Suprapubic skin (tissue), 4 donors: ENCODE data around the gene HIF1A.

Source experiments
- EP300 ChIP-seq: sonication (generic); formaldehyde crosslinking; IDR thresholded peaks from one replicate; pipeline ENCODE4 v1.6.1; 2017; ENCODE audit warnings: antibody characterized with exemption
- POLR2A ChIP-seq, 2 donors: fragments of 450-650 bp; IDR thresholded peaks; one replicate each; pipeline ENCODE4 v1.6.1; 2017; ENCODE audit warnings: antibody characterized with exemption in 2 of 2, mild to moderate bottlenecking in 2 of 2, moderate library complexity in 2 of 2
- POLR2AphosphoS5 ChIP-seq, 3 donors: sonication (generic); formaldehyde crosslinking; IDR thresholded peaks; one replicate each; pipeline ENCODE4 v1.6.1; 2017; ENCODE audit warnings: antibody characterized with exemption in 3 of 3
- TF ChIP-seq, protein P1 (sequence below), 2 donors: fragments of 200-600 bp in 1 of 2; fragments of 450-650 bp in 1 of 2; sonication (generic) in 1 of 2; IDR thresholded peaks; one replicate each; pipeline ENCODE4 v1.5.1; 2016 to 2019; ENCODE audit warnings: antibody characterized with exemption in 2 of 2, mild to moderate bottlenecking in 1 of 2, moderate library complexity in 1 of 2

DNA sequence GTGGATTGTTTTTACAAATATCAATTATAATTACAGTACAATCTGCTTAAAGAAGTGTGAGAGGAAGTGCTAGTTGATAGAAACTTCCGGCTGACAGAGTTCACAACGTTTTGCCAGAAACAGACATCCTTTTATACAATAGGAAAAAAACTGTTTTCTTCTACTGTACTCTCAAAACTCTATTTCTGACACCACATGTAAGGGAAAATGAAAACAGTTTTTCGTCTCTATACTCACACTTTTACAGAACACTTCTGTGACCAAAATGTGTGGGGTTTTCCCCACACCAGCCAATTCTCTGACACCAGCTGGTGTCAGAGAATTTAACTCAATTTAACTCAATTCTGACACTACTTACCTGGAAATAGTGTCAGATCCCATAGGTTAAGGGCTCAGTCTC lies 24.2 kb upstream of the HIF1A start:
- TF ChIP-seq, protein P1, sequence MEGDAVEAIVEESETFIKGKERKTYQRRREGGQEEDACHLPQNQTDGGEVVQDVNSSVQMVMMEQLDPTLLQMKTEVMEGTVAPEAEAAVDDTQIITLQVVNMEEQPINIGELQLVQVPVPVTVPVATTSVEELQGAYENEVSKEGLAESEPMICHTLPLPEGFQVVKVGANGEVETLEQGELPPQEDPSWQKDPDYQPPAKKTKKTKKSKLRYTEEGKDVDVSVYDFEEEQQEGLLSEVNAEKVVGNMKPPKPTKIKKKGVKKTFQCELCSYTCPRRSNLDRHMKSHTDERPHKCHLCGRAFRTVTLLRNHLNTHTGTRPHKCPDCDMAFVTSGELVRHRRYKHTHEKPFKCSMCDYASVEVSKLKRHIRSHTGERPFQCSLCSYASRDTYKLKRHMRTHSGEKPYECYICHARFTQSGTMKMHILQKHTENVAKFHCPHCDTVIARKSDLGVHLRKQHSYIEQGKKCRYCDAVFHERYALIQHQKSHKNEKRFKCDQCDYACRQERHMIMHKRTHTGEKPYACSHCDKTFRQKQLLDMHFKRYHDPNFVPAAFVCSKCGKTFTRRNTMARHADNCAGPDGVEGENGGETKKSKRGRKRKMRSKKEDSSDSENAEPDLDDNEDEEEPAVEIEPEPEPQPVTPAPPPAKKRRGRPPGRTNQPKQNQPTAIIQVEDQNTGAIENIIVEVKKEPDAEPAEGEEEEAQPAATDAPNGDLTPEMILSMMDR (IDR thresholded peaks at IDR 0.05): no peak
- TF ChIP-seq POLR2A (IDR thresholded peaks at IDR 0.05): no peak
- TF ChIP-seq POLR2AphosphoS5 (IDR thresholded peaks at IDR 0.05): no peak
- TF ChIP-seq EP300: no peak
